Stomach smooth muscle (tissue), 2 donors: ENCODE results near the gene SRPRB.

ENCODE experiments used
- H3K27ac ChIP-seq: one replicate; pipeline ENCODE4 v1.7.0; 2013; ENCODE audit warnings: mild to moderate bottlenecking, low read length, inconsistent platforms
- H3K27me3 ChIP-seq, 2 donors: one replicate each; pipeline ENCODE4 v1.7.0; 2013; ENCODE audit warnings: low read length in 2 of 2; ENCODE audit not compliant: insufficient read depth in 2 of 2, control insufficient read depth in 1 of 2
- H3K36me3 ChIP-seq, 2 donors: one replicate each; pipeline ENCODE4 v1.7.0; 2013; ENCODE audit warnings: low read length in 2 of 2; ENCODE audit not compliant: control insufficient read depth in 2 of 2, insufficient read depth in 2 of 2
- H3K4me1 ChIP-seq: one replicate; pipeline ENCODE4 v1.7.0; 2013; ENCODE audit warnings: low read length; ENCODE audit not compliant: control insufficient read depth, insufficient read depth
- H3K4me3 ChIP-seq, 2 donors: one replicate each; pipeline ENCODE4 v1.7.0; 2013; ENCODE audit warnings: low read length in 2 of 2
- H3K9ac ChIP-seq, 2 donors: one replicate each; pipeline ENCODE4 v1.7.0; 2013; ENCODE audit warnings: low read length in 2 of 2, mild to moderate bottlenecking in 1 of 2
- H3K9me3 ChIP-seq, 2 donors: one replicate each; pipeline ENCODE4 v1.7.0; 2013; ENCODE audit warnings: low read length in 2 of 2; ENCODE audit not compliant: control insufficient read depth in 2 of 2
- donor health status: healthy.
- donor health status: Pancreatic carcinoma.

Gene SRPRB

GRCh38 chr3:133829310-133829707 lies 23.7 kb downstream of the SRPRB start:
- Histone ChIP-seq H3K36me3 (peaks cover 4 to 8% of the 10 kb centered on the region in 2 donors), H3K27me3 (no peaks in the 10 kb centered on the region), H3K27ac (no peak overlapping the region), H3K4me1 (no peaks in the 10 kb centered on the region), H3K9me3 (no peaks in the 10 kb centered on the region), H3K9ac (no peak overlapping the region), H3K4me3 (no peak overlapping the region)

GRCh38 chr3:133830071-133830470 lies 24.5 kb downstream of the SRPRB start:
- Histone ChIP-seq H3K4me1 (no peaks in the 10 kb centered on the region), H3K4me3 (no peak overlapping the region), H3K9me3 (no peaks in the 10 kb centered on the region), H3K27me3 (no peaks in the 10 kb centered on the region), H3K27ac (no peak overlapping the region), H3K36me3 (peaks cover 0 to 9% of the 10 kb centered on the region in 2 donors), H3K9ac (no peak overlapping the region)

GRCh38 chr3:133831966-133832801 lies 26.6 kb downstream of the SRPRB start:
- Histone ChIP-seq H3K27me3 (no peaks in the 10 kb centered on the region), H3K27ac (no peak overlapping the region), H3K4me3 (no peak overlapping the region), H3K9ac (no peak overlapping the region), H3K36me3 (peaks cover 5 to 13% of the 10 kb centered on the region in 2 donors), H3K4me1 (no peaks in the 10 kb centered on the region), H3K9me3 (no peaks in the 10 kb centered on the region)

- no peak overlapping the region for H3K4me3 ChIP-seq
- H3K9ac ChIP-seq, result no peak overlapping the region
- no peaks in the 10 kb centered on the region for H3K9me3 ChIP-seq
- H3K27ac ChIP-seq, result no peak overlapping the region
- no peaks in the 10 kb centered on the region for H3K27me3 ChIP-seq
- no peaks in the 10 kb centered on the region for H3K4me1 ChIP-seq
- peaks cover 5 to 18% of the 10 kb centered on the region in 2 donors for H3K36me3 ChIP-seq
Observed at GRCh38 chr3:133832802-133833144, 27.2 kb downstream of the SRPRB start.

- H3K36me3 ChIP-seq, result peaks cover 5 to 21% of the 10 kb centered on the region in 2 donors
- H3K9ac ChIP-seq, result no peak overlapping the region
- H3K4me3 ChIP-seq, result no peak overlapping the region
- no peaks in the 10 kb centered on the region for H3K27me3 ChIP-seq
- no peaks in the 10 kb centered on the region for H3K9me3 ChIP-seq
- no peak overlapping the region for H3K27ac ChIP-seq
- no peaks in the 10 kb centered on the region for H3K4me1 ChIP-seq
Observed at GRCh38 chr3:133833267-133833666, 27.7 kb downstream of the SRPRB start.

GRCh38 chr3:133833880-133834620 lies 28.4 kb downstream of the SRPRB start:
- Histone ChIP-seq H3K36me3 (peaks cover 7 to 25% of the 10 kb centered on the region in 2 donors), H3K4me3 (no peak overlapping the region), H3K4me1 (no peaks in the 10 kb centered on the region), H3K9me3 (no peaks in the 10 kb centered on the region), H3K27ac (no peak overlapping the region), H3K9ac (no peak overlapping the region), H3K27me3 (no peaks in the 10 kb centered on the region)

GRCh38 chr3:133834621-133835417 lies 29.2 kb downstream of the SRPRB start:
- Histone ChIP-seq H3K4me3 (no peak overlapping the region), H3K9me3 (no peaks in the 10 kb centered on the region), H3K4me1 (no peaks in the 10 kb centered on the region), H3K27ac (no peak overlapping the region), H3K27me3 (no peaks in the 10 kb centered on the region), H3K36me3 (peaks cover 13 to 29% of the 10 kb centered on the region in 2 donors), H3K9ac (no peak overlapping the region)

GRCh38 chr3:133835418-133835743 lies 29.8 kb downstream of the SRPRB start:
- no peak overlapping the region for H3K4me3 ChIP-seq
- no peaks in the 10 kb centered on the region for H3K27me3 ChIP-seq
- peaks cover 13 to 29% of the 10 kb centered on the region in 2 donors for H3K36me3 ChIP-seq
- no peaks in the 10 kb centered on the region for H3K9me3 ChIP-seq
- no peak overlapping the region for H3K9ac ChIP-seq
- H3K4me1 ChIP-seq, result no peaks in the 10 kb centered on the region
- H3K27ac ChIP-seq, result no peak overlapping the region

- Histone ChIP-seq H3K27me3 (no peaks in the 10 kb centered on the region), H3K4me3 (no peak overlapping the region), H3K9ac (no peak overlapping the region), H3K4me1 (no peaks in the 10 kb centered on the region), H3K36me3 (peaks cover 13 to 33% of the 10 kb centered on the region in 2 donors), H3K27ac (no peak overlapping the region), H3K9me3 (no peaks in the 10 kb centered on the region)
Observed at GRCh38 chr3:133835961-133836360, 30.3 kb downstream of the SRPRB start.

- H3K36me3 ChIP-seq, result peaks cover 13 to 35% of the 10 kb centered on the region in 2 donors
- H3K9me3 ChIP-seq, result no peaks in the 10 kb centered on the region
- H3K27me3 ChIP-seq, result no peaks in the 10 kb centered on the region
- H3K9ac ChIP-seq, result no peak overlapping the region
- no peak overlapping the region for H3K4me3 ChIP-seq
- no peak overlapping the region for H3K27ac ChIP-seq
- H3K4me1 ChIP-seq, result no peaks in the 10 kb centered on the region
Observed at GRCh38 chr3:133836497-133837158, 31.0 kb downstream of the SRPRB start.
